SK-N-SH (cell line): ENCODE measurements around the gene NAALADL2. TPM values are rescaled to one million over a fixed set of nuclear protein-coding genes. Genes with fewer than 3 reads are reported as not detected.

Experiments
- CTCF ChIA-PET: fragments of 300-600, 350-600 bp; formaldehyde crosslinking; extraction: SDS; loops from one replicate; lab custom pipeline; 2021; lab: Yijun Ruan, JAX
- POLR2A ChIA-PET: fragments of 350-600 bp; sonication (Branson Sonifier 250); formaldehyde crosslinking; extraction: SDS; loops from one replicate; lab custom pipeline; 2020; ENCODE audit warnings: antibody characterized with exemption, inconsistent platforms; lab: Yijun Ruan, JAX
- DNase-seq: peaks from one replicate; pipeline ENCODE4 v3.0.0; 2012
- H2AFZ ChIP-seq: fragments of 200-600 bp; sonication (generic); 2 replicates; pipeline ENCODE4 v1.8.1; 2016; ENCODE audit warnings: antibody characterized with exemption, mild to moderate bottlenecking, low read depth
- H3F3A ChIP-seq: fragments of 200-600 bp; sonication (generic); replicated peaks from 2 replicates; pipeline ENCODE3; 2016; ENCODE audit warnings: antibody characterized with exemption, mild to moderate bottlenecking; ENCODE audit not compliant: insufficient read depth
- H3K27ac ChIP-seq, 2 experiments: fragments of 200-500 bp in 1 of 2; fragments of 200-600 bp in 1 of 2; sonication (Bioruptor generic) in 1 of 2; sonication (generic), shearing (Covaris generic) in 1 of 2; 2 replicates each; pipeline versions ENCODE4 v1.5.1 to v1.6.1; 2014 to 2016; ENCODE audit warnings: low read depth in 2 of 2, inconsistent platforms in 1 of 2, low read length in 1 of 2, mild to moderate bottlenecking in 1 of 2, mixed read lengths in 1 of 2
- H3K27me3 ChIP-seq: fragments of 200-600 bp; sonication (generic), shearing (Covaris generic); 2 replicates; pipeline ENCODE4 v1.6.1; 2016; ENCODE audit warnings: mixed run types; ENCODE audit not compliant: insufficient read depth
- H3K36me3 ChIP-seq, 2 experiments: fragments of 200-500 bp in 1 of 2; fragments of 200-600 bp in 1 of 2; sonication (Bioruptor generic) in 1 of 2; sonication (generic) in 1 of 2; replicated peaks in 1 of 2; 2 replicates each; pipeline versions ENCODE3 to v1.5.1; 2014 to 2016; ENCODE audit warnings: low read length in 1 of 2, mild to moderate bottlenecking in 1 of 2; ENCODE audit not compliant: insufficient read depth in 2 of 2, control insufficient read depth in 1 of 2
- H3K4me1 ChIP-seq, 2 experiments: fragments of 200-500 bp in 1 of 2; fragments of 200-600 bp in 1 of 2; sonication (Bioruptor generic) in 1 of 2; sonication (generic), shearing (Covaris generic) in 1 of 2; 2 replicates each; pipeline versions ENCODE4 v1.5.1 to v1.6.1; 2014 to 2016; ENCODE audit warnings: low read depth in 1 of 2, low read length in 1 of 2, mixed run types in 1 of 2; ENCODE audit not compliant: insufficient read depth in 2 of 2, control insufficient read depth in 1 of 2
- H3K4me2 ChIP-seq: fragments of 200-600 bp; sonication (generic), shearing (Covaris generic); 2 replicates; pipeline ENCODE4 v1.6.1; 2017; ENCODE audit warnings: mixed run types
- H3K4me3 ChIP-seq, 2 experiments: fragments of 200-500 bp in 1 of 2; fragments of 200-600 bp in 1 of 2; sonication (Bioruptor generic) in 1 of 2; sonication (generic), shearing (Covaris generic) in 1 of 2; 2 replicates each; pipeline versions ENCODE4 v1.5.1 to v1.8.1; 2014 to 2016; ENCODE audit warnings: low read depth in 2 of 2, inconsistent platforms in 1 of 2, low read length in 1 of 2, mild to moderate bottlenecking in 1 of 2, mixed read lengths in 1 of 2, moderate library complexity in 1 of 2
- H3K79me2 ChIP-seq: fragments of 200-600 bp; sonication (generic); 2 replicates; pipeline ENCODE4 v1.8.1; 2017; ENCODE audit warnings: mild to moderate bottlenecking; ENCODE audit not compliant: insufficient read depth
- H3K9ac ChIP-seq: fragments of 200-600 bp; sonication (generic); 2 replicates; pipeline ENCODE4 v1.6.1; 2017; ENCODE audit warnings: mixed run types
- H3K9me2 ChIP-seq: fragments of 200-600 bp; sonication (generic); 2 replicates; pipeline ENCODE4 v1.6.1; 2017; ENCODE audit warnings: mixed run types
- H3K9me3 ChIP-seq: fragments of 200-600 bp; sonication (generic); 2 replicates; pipeline ENCODE4 v1.6.1; 2017; ENCODE audit warnings: mixed run types, mild to moderate bottlenecking, moderate library complexity
- H4K20me1 ChIP-seq: fragments of 200-600 bp; sonication (generic); 2 replicates; pipeline ENCODE4 v1.6.1; 2017; ENCODE audit warnings: mild to moderate bottlenecking, mixed run types; ENCODE audit not compliant: insufficient read depth
- CHD2 ChIP-seq: fragments of 150-350 bp; IDR thresholded peaks from 2 replicates; pipeline ENCODE4 v1.6.1; 2018; ENCODE audit warnings: low read length; ENCODE audit not compliant: partially characterized antibody
- CTCF ChIP-seq: fragments of 200-600 bp; sonication (generic); IDR thresholded peaks from 2 replicates; pipeline ENCODE4 v1.6.1; 2017; ENCODE audit warnings: antibody characterized with exemption, mild to moderate bottlenecking, moderate library complexity
- ELF1 ChIP-seq: IDR thresholded peaks from 2 replicates; pipeline ENCODE4 v1.4.0; 2012
- EZH2phosphoT487 ChIP-seq: fragments of 200-600 bp; sonication (generic); IDR thresholded peaks from 2 replicates; pipeline ENCODE4 v1.6.1; 2017; ENCODE audit warnings: low read depth, mixed run types, mild to moderate bottlenecking, antibody characterized with exemption, moderate library complexity, borderline replicate concordance
- FOXM1 ChIP-seq: IDR thresholded peaks from 2 replicates; pipeline ENCODE4 v1.4.0; 2012; ENCODE audit warnings: low read depth, mild to moderate bottlenecking
- GABPA ChIP-seq: IDR thresholded peaks from 2 replicates; pipeline ENCODE4 v1.4.0; 2012; ENCODE audit warnings: low read depth, mild to moderate bottlenecking
- MEF2A ChIP-seq: IDR thresholded peaks from 2 replicates; pipeline ENCODE4 v1.4.0; 2012; ENCODE audit warnings: low read depth, borderline replicate concordance
- MXI1 ChIP-seq: IDR thresholded peaks from 2 replicates; pipeline ENCODE4 v1.6.1; 2012; ENCODE audit warnings: mild to moderate bottlenecking, low read depth, low read length, improper control_type of control experiment
- NFIC ChIP-seq: IDR thresholded peaks from 2 replicates; pipeline ENCODE4 v1.4.0; 2012; ENCODE audit warnings: borderline replicate concordance
- NRF1 ChIP-seq: IDR thresholded peaks from 2 replicates; pipeline ENCODE4 v1.6.1; 2012; ENCODE audit warnings: low read depth, mild to moderate bottlenecking, low read length
- RAD21 ChIP-seq: IDR thresholded peaks from 2 replicates; pipeline ENCODE4 v1.6.1; 2012; ENCODE audit warnings: mild to moderate bottlenecking, low read length
- RCOR1 ChIP-seq: fragments of 150-350 bp; IDR thresholded peaks from 2 replicates; pipeline ENCODE4 v1.6.1; 2017; ENCODE audit warnings: antibody characterized with exemption, low read length
- REST ChIP-seq: IDR thresholded peaks from 2 replicates; pipeline ENCODE4 v1.6.1; 2012; ENCODE audit warnings: mild to moderate bottlenecking, low read depth, low read length, moderate library complexity
- RFX5 ChIP-seq: IDR thresholded peaks from 2 replicates; pipeline ENCODE4 v1.6.1; 2012; ENCODE audit warnings: mild to moderate bottlenecking, improper control_type of control experiment, low read length
- SIN3A ChIP-seq: IDR thresholded peaks from 2 replicates; pipeline ENCODE4 v1.6.1; 2012; ENCODE audit warnings: low read depth, mild to moderate bottlenecking, low read length, moderate library complexity, borderline replicate concordance
- TEAD4 ChIP-seq: IDR thresholded peaks from 2 replicates; pipeline ENCODE4 v1.4.0; 2012; ENCODE audit warnings: mild to moderate bottlenecking, borderline replicate concordance; ENCODE audit not compliant: insufficient read depth
- YY1 ChIP-seq: IDR thresholded peaks from 2 replicates; pipeline ENCODE4 v1.4.0; 2012; ENCODE audit warnings: low read depth, mild to moderate bottlenecking
- WGBS: methylation state at CpG from one replicate; pipeline ENCODE4 v1.1.6; 2017; ENCODE audit warnings: low lambda C conversion rate; 5-methylcytosine and 5-hydroxymethylcytosine counted together
- polyA plus RNA-seq, 3 experiments: library from polyadenylated mRNA; depleted of rRNA; stranded (reverse); fragments of >200 nt; gene quantifications; 2 replicates each; pipeline ENCODE4 v1.2.3, GENCODE V29; 2012

The NAALADL2 gene
- polyA plus RNA-seq, 1 of the 3 experiments (the other 2 are of a cell fraction), result 1.2 TPM

GRCh38 chr3:175211466-175211865 lies 352.3 kb downstream of the NAALADL2 start:
- no peaks in the 10 kb centered on the region for H3F3A ChIP-seq
- no peak for DNase-seq

More at GRCh38 chr3:175211466-175211865, 352.3 kb downstream of the NAALADL2 start:
- ChIA-PET POLR2A (no interaction called here), CTCF (no interaction called here)
- Histone ChIP-seq H3K9me3 (no peaks in the 10 kb centered on the region), H3K4me2 (no peak overlapping the region), H3K36me3 (no peaks in the 10 kb centered on the region), H3K27me3 (no peaks in the 10 kb centered on the region), H3K4me1 (no peaks in the 10 kb centered on the region), H3K4me3 (no peak overlapping the region), H3K27ac (no peak overlapping the region), H2AFZ (no peak overlapping the region), H3K79me2 (no peaks in the 10 kb centered on the region), H3K9me2 (no peaks in the 10 kb centered on the region), H3K9ac (no peak overlapping the region), H4K20me1 (no peaks in the 10 kb centered on the region)
- WGBS, result 79% methylated on average over 2 of the region's 2 CpGs
- no peak for TF ChIP-seq MXI1
- TF ChIP-seq RAD21, result no peak
- TF ChIP-seq RCOR1, result no peak
- no peak for TF ChIP-seq ELF1
- TF ChIP-seq NFIC, result no peak
- no peak for TF ChIP-seq REST
- TF ChIP-seq RFX5, result no peak
- TF ChIP-seq EZH2phosphoT487, result no peak
- TF ChIP-seq YY1, result no peak
- TF ChIP-seq TEAD4, result no peak
- no peak for TF ChIP-seq SIN3A
- no peak for TF ChIP-seq MEF2A
- no peak for TF ChIP-seq FOXM1
- no peak for TF ChIP-seq GABPA
- no peak for TF ChIP-seq NRF1
- no peak for TF ChIP-seq CHD2
- no peak for TF ChIP-seq CTCF
